OCI-LY7 (cell line): ENCODE measurements around the gene SLC16A1. TPM values are rescaled to one million over a fixed set of nuclear protein-coding genes. Genes with fewer than 3 reads are reported as not detected.

Experiments used
- Bru-seq: library from RNA; stranded (reverse); fragments of 400-500 nt; gene quantifications from one replicate; lab custom pipeline; 2021; lab: Mats Ljungman, UMichigan
- BruChase-seq, 2 experiments: library from RNA; stranded (reverse); fragments of 400-500 nt; gene quantifications; one replicate each; lab custom pipeline; 2021; lab: Mats Ljungman, UMichigan
- BruUV-seq: library from RNA; stranded (reverse); fragments of 400-500 nt; replicated peaks from 2 replicates; lab custom pipeline; 2021; lab: Mats Ljungman, UMichigan
- CTCF ChIA-PET: fragments of 300-600 bp; sonication (Branson Sonifier 250); formaldehyde crosslinking; loops from one replicate; lab custom pipeline; 2022; ENCODE audit warnings: antibody characterized with exemption; ENCODE audit not compliant: unreplicated experiment; lab: Charles Lee
- POLR2A ChIA-PET: fragments of 300-600 bp; sonication (Branson Sonifier 250); formaldehyde crosslinking; loops from one replicate; lab custom pipeline; 2022; ENCODE audit warnings: antibody characterized with exemption; lab: Charles Lee
- DNase-seq: peaks from one replicate; pipeline ENCODE4 v3.0.0-alpha.2; 2015; ENCODE audit warnings: low spot score
- H2AFZ ChIP-seq: fragments of 200-600 bp; sonication (generic), shearing (Covaris generic); 2 replicates; pipeline ENCODE4 v1.6.1; 2014; ENCODE audit warnings: mild to moderate bottlenecking, antibody characterized with exemption, low read length, moderate library complexity
- H3K27ac ChIP-seq: fragments of 200-600 bp; sonication (generic); 2 replicates; pipeline ENCODE4 v1.5.1; 2014; ENCODE audit warnings: mixed run types, low read depth, mild to moderate bottlenecking, moderate library complexity, low read length, inconsistent platforms; ENCODE audit not compliant: poor library complexity, severe bottlenecking
- H3K36me3 ChIP-seq: fragments of 200-600 bp; sonication (generic); 2 replicates; pipeline ENCODE4 v1.6.1; 2014; ENCODE audit warnings: mild to moderate bottlenecking, antibody characterized with exemption, low read length, moderate library complexity, mixed read lengths; ENCODE audit not compliant: insufficient read depth
- H3K4me1 ChIP-seq: fragments of 200-600 bp; sonication (generic); 2 replicates; pipeline ENCODE4 v1.5.1; 2014; ENCODE audit warnings: mild to moderate bottlenecking, low read length; ENCODE audit not compliant: insufficient read depth, poor library complexity, severe bottlenecking
- H3K4me2 ChIP-seq: fragments of 200-600 bp; sonication (generic); 2 replicates; pipeline ENCODE4 v1.6.1; 2014; ENCODE audit warnings: mild to moderate bottlenecking, low read length
- H3K4me3 ChIP-seq: fragments of 200-600 bp; sonication (generic); 2 replicates; pipeline ENCODE4 v1.5.1; 2014; ENCODE audit warnings: mild to moderate bottlenecking, low read depth, low read length; ENCODE audit not compliant: poor library complexity, severe bottlenecking
- H3K79me2 ChIP-seq: fragments of 200-600 bp; sonication (generic); 2 replicates; pipeline ENCODE4 v1.6.1; 2016; ENCODE audit warnings: low read depth, mild to moderate bottlenecking, low read length, moderate library complexity, mixed read lengths; ENCODE audit not compliant: insufficient read depth
- H3K9me2 ChIP-seq: fragments of 200-600 bp; sonication (generic); 2 replicates; pipeline ENCODE4 v1.6.1; 2016; ENCODE audit warnings: mild to moderate bottlenecking, low read length, mixed read lengths; ENCODE audit not compliant: insufficient read depth
- H3K9me3 ChIP-seq: fragments of 200-600 bp; sonication (generic); 2 replicates; pipeline ENCODE4 v1.6.1; 2014; ENCODE audit warnings: mild to moderate bottlenecking, mixed run types, low read length, mixed read lengths
- H4K20me1 ChIP-seq: fragments of 200-600 bp; sonication (generic); 2 replicates; pipeline ENCODE4 v1.6.1; 2014; ENCODE audit warnings: mild to moderate bottlenecking, antibody characterized with exemption, low read length, moderate library complexity, mixed read lengths; ENCODE audit not compliant: insufficient read depth
- EZH2phosphoT487 ChIP-seq: fragments of 200-600 bp; sonication (generic); IDR thresholded peaks from 2 replicates; pipeline ENCODE4 v1.6.1; 2018; ENCODE audit warnings: low read depth, borderline replicate concordance, mild to moderate bottlenecking, mixed run types, antibody characterized with exemption, low read length, moderate library complexity, mixed read lengths
- intact Hi-C: fragments of 100-400 bp; cut with micrococcal nuclease; formaldehyde crosslinking; loops from one replicate; pipeline ENCODE4 v1.10.0; 2022; ENCODE audit not compliant: unreplicated experiment
- long read RNA-seq: library from polyadenylated mRNA; stranded (forward); transcript quantifications from one replicate; pipeline ENCODE4 v2.0.0, GENCODE V29; 2022
- total RNA-seq, 2 experiments: library from RNA; depleted of rRNA in 1 of 2; stranded (reverse); fragments of >200 nt in 1 of 2; shearing (Covaris generic) in 1 of 2; gene quantifications; 2 replicates each; pipeline ENCODE4 v1.2.3, GENCODE V29; 2014 to 2022
- TF ChIP-seq, protein P1 (sequence below): fragments of 200-600 bp; sonication (generic); conservative IDR thresholded peaks from 2 replicates; pipeline ENCODE4 v1.5.1; 2014; ENCODE audit warnings: mild to moderate bottlenecking, antibody characterized with exemption, low read length, moderate library complexity, mixed read lengths

SLC16A1 gene, protein sequence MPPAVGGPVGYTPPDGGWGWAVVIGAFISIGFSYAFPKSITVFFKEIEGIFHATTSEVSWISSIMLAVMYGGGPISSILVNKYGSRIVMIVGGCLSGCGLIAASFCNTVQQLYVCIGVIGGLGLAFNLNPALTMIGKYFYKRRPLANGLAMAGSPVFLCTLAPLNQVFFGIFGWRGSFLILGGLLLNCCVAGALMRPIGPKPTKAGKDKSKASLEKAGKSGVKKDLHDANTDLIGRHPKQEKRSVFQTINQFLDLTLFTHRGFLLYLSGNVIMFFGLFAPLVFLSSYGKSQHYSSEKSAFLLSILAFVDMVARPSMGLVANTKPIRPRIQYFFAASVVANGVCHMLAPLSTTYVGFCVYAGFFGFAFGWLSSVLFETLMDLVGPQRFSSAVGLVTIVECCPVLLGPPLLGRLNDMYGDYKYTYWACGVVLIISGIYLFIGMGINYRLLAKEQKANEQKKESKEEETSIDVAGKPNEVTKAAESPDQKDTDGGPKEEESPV
- total RNA-seq (2014; rRNA removed; shearing (Covaris generic)) (50.9 and 56.1 TPM in 2 replicates), total RNA-seq (2022) (60.3 and 67.8 TPM in 2 replicates), Bru-seq, nascent RNA (percentile 88 among the genes with signal in this experiment), BruChase-seq, experiment 1, labeled RNA remaining after a 6-hour chase (percentile 79 among the genes with signal in this experiment), BruChase-seq, experiment 2, labeled RNA remaining after a 2-hour chase (percentile 93 among the genes with signal in this experiment)
- long read RNA-seq, transcript SLC16A1-201 (5 exons, 3,910 nt), result major isoform, 106 of 143 reads
- long read RNA-seq, partial matches to known transcripts, result 5 of 143 reads
- long read RNA-seq, other reads (novel, unspliced or antisense), result 32 of 143 reads

DNA sequence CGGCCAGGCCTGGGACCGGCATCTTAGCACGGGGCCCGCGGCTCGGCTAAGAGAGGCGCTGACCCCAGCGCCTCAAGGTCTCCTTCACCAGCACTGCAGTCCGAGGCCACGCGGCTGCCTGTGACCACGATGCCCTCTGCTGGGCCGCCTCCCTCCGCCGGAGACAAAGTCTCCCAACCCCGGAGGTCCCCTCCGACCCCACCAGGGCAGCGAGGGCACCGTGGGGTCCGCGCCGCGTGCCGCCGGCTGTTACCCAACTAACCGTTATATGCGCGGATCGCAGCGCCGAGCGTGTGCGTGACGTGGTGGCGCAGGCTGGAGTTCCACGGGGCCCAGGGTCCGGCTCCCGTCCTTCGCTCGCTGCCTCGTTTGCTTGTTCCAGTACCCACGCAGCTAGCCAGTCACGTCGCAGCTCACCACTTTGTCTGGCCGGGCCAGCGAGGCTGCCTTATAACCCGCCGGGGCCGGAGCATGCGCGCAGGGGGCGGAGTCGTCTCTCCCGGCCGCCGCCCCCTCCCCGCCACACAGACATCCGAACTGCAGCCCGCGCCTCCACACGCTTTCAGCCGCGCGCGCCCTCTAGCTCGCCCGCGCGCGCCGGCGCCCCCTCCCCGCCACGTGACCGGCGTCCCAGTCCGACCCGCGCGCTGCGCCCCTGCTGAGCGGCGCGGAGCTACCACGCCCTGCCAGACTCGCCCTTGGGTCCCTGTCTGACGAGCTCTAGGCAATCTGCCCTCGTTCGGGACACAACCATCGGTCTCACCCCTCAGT lies at the start of gene SLC16A1:
SLC16A1 (minus strand) TSS at position 424 of the 771 bp plus-strand sequence. CDS start 26,888 bp downstream, outside the sequence.
- Histone ChIP-seq H3K9me3 (no peaks in the 10 kb centered on the region), H3K79me2 (peaks cover 94% of the 10 kb centered on the region), H3K4me3 (peak within 1 kb of the TSS; percentile 88), H3K9me2 (no peaks in the 10 kb centered on the region), H3K27ac (peak within 1 kb of the TSS; percentile 87), H3K4me1 (peaks cover 45% of the 10 kb centered on the region), H2AFZ (peak within 1 kb of the TSS; percentile 36), H3K4me2 (peak within 1 kb of the TSS; percentile 95), H4K20me1 (peaks cover 43% of the 10 kb centered on the region), H3K36me3 (peaks cover 35% of the 10 kb centered on the region)
- BruUV-seq, result no TSS peak
- TF ChIP-seq, protein P1, sequence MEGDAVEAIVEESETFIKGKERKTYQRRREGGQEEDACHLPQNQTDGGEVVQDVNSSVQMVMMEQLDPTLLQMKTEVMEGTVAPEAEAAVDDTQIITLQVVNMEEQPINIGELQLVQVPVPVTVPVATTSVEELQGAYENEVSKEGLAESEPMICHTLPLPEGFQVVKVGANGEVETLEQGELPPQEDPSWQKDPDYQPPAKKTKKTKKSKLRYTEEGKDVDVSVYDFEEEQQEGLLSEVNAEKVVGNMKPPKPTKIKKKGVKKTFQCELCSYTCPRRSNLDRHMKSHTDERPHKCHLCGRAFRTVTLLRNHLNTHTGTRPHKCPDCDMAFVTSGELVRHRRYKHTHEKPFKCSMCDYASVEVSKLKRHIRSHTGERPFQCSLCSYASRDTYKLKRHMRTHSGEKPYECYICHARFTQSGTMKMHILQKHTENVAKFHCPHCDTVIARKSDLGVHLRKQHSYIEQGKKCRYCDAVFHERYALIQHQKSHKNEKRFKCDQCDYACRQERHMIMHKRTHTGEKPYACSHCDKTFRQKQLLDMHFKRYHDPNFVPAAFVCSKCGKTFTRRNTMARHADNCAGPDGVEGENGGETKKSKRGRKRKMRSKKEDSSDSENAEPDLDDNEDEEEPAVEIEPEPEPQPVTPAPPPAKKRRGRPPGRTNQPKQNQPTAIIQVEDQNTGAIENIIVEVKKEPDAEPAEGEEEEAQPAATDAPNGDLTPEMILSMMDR, result peak; percentile 35; the same call in 1 of the 2 replicates
- no peak for TF ChIP-seq EZH2phosphoT487
- ChIA-PET CTCF (interaction anchor here (1.2 kb wide), 2 partner anchors 18 to 87 kb away, joined by 4 to 5 read pairs; no protein-coding TSS in a partner anchor), POLR2A (interaction anchor here (0.7 to 2.9 kb wide), 7 partner anchors 19 to 117 kb away, joined by 3 to 13 read pairs (median 3); partner anchors contain the start of gene LRIG2)
- intact Hi-C loops, result loop anchor here (2.0 to 10.0 kb wide), 6 partner anchors 19 to 989 kb away; partner anchors contain the start of genes CTTNBP2NL and LRIG2
- DNase-seq, result peak; percentile 94

DNA sequence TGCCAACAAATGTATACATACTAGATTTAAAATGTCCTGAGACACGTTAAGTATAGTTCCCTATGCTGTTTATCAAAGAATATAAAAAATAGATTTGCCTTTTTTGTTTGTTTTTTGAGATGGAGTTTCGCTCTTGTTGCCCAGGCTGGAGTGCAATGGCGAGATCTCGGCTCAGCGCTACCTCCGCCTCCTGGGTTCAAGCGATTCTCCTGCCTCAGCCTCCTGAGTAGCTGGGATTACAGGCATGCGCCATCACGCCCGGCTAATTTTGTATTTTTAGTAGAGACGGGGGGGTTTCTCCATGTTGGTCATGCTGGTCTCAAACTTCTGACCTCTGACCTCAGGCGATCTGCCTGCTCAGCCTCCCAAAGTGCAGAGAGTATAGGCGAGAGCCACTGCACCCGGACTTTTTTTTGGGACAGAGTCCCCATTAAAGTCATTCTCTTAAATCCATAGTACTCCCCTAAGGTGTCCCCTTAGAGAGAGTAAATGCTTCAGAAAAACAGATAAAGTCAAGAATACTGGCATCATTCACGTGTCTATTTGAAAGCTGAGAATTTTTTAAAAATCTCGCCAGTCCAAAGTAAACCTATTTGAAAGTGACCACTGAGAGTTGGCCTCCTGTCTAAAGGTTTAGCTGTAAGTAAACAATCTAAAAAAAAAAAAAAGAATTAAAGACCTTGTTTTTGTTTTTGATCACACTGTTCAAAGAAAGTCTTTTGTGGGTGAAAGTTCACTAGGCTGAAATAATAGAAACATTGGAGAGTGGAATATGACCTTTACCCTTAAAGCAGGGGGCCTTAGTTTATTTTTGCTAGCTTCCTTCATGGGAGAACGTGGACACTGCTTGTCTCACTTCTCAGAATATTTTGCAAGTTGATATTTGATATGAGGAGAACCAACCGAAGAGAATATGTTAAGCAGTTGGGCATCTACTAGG lies 48.0 kb upstream of the SLC16A1 start:
- Histone ChIP-seq H3K79me2 (no peaks in the 10 kb centered on the region), H3K27ac (no peak overlapping the region), H3K4me2 (no peak overlapping the region), H2AFZ (no peak overlapping the region), H3K36me3 (peaks cover 24% of the 10 kb centered on the region), H3K9me2 (no peaks in the 10 kb centered on the region), H4K20me1 (no peaks in the 10 kb centered on the region), H3K9me3 (no peaks in the 10 kb centered on the region), H3K4me3 (no peak overlapping the region), H3K4me1 (no peaks in the 10 kb centered on the region)
- intact Hi-C loops, result no loop called here
- DNase-seq, result no peak
- no TSS peak for BruUV-seq
- TF ChIP-seq, protein P1, result no peak
- TF ChIP-seq EZH2phosphoT487, result no peak
- ChIA-PET CTCF (no interaction called here), POLR2A (no interaction called here)
